BJ (cell line): ENCODE measurements around the gene ZNF438. TPM values are rescaled to one million over a fixed set of nuclear protein-coding genes. Genes with fewer than 3 reads are reported as not detected.

Experiments used
- CTCF ChIA-PET: fragments of 350-600 bp; formaldehyde crosslinking; extraction: SDS; loops from one replicate; lab custom pipeline; 2021; ENCODE audit warnings: antibody characterized with exemption, inconsistent platforms; lab: Yijun Ruan, JAX
- POLR2A ChIA-PET: fragments of 300-600 bp; sonication (Branson Sonifier 250); formaldehyde crosslinking; extraction: SDS; loops from one replicate; lab custom pipeline; 2021; ENCODE audit warnings: antibody characterized with exemption; lab: Charles Lee
- DNase-seq: peaks from one replicate; pipeline ENCODE4 v3.0.0-alpha.2; 2011; ENCODE audit warnings: low read depth
- H3K27me3 ChIP-seq: 2 replicates; pipeline ENCODE4 v1.6.0; 2011; ENCODE audit warnings: low read length; ENCODE audit not compliant: control insufficient read depth, insufficient read depth
- H3K36me3 ChIP-seq: 2 replicates; pipeline ENCODE4 v1.5.1; 2011; ENCODE audit warnings: low read length; ENCODE audit not compliant: control insufficient read depth, insufficient read depth
- H3K4me3 ChIP-seq: 2 replicates; pipeline ENCODE4 v1.5.1; 2011; ENCODE audit warnings: low read depth, mild to moderate bottlenecking, control low read depth, low read length
- polyA plus RNA-seq: library from polyadenylated mRNA; depleted of rRNA; stranded (reverse); fragments of >200 nt; gene quantifications from 2 replicates; pipeline ENCODE4 v1.2.3, GENCODE V29; 2011
- TF ChIP-seq, protein P1 (sequence below): IDR thresholded peaks from 2 replicates; pipeline ENCODE4 v1.5.1; 2011; ENCODE audit warnings: low read depth, mild to moderate bottlenecking, control low read depth, inconsistent platforms, low read length, moderate library complexity; ENCODE audit not compliant: insufficient read depth

ZNF438 gene
- polyA plus RNA-seq, 1 experiment: 3.7 TPM

DNA sequence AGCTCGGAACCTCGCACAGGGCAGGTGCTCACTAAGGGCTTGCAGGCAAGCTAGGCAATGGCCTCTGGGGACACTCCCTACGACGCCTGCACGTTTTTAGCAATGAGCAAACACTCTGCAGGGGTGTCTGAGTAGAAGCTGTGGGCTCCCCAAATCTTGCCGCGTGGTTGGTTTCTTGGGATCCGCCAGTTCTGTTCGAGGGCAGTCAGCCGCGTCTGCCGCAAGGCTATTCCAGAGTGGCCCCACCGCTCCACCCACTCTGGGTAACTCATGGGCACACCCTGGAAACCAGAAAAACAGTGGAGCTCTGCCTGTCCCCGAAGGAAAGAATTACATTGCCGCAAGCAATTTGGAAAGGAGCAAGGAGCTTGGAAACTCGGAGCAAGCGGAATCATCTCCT lies 212.8 kb downstream of the ZNF438 start:
- Histone ChIP-seq H3K36me3 (no peaks in the 10 kb centered on the region), H3K27me3 (no peaks in the 10 kb centered on the region), H3K4me3 (no peak overlapping the region)
- POLR2A ChIA-PET: no interaction called here
- TF ChIP-seq, protein P1, sequence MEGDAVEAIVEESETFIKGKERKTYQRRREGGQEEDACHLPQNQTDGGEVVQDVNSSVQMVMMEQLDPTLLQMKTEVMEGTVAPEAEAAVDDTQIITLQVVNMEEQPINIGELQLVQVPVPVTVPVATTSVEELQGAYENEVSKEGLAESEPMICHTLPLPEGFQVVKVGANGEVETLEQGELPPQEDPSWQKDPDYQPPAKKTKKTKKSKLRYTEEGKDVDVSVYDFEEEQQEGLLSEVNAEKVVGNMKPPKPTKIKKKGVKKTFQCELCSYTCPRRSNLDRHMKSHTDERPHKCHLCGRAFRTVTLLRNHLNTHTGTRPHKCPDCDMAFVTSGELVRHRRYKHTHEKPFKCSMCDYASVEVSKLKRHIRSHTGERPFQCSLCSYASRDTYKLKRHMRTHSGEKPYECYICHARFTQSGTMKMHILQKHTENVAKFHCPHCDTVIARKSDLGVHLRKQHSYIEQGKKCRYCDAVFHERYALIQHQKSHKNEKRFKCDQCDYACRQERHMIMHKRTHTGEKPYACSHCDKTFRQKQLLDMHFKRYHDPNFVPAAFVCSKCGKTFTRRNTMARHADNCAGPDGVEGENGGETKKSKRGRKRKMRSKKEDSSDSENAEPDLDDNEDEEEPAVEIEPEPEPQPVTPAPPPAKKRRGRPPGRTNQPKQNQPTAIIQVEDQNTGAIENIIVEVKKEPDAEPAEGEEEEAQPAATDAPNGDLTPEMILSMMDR: no peak
- no peak for DNase-seq
- CTCF ChIA-PET: interaction anchor here (0.6 to 1.4 kb wide), 3 partner anchors 15 to 42 kb away, joined by 3 to 4 read pairs (median 3); no protein-coding TSS in a partner anchor

DNA sequence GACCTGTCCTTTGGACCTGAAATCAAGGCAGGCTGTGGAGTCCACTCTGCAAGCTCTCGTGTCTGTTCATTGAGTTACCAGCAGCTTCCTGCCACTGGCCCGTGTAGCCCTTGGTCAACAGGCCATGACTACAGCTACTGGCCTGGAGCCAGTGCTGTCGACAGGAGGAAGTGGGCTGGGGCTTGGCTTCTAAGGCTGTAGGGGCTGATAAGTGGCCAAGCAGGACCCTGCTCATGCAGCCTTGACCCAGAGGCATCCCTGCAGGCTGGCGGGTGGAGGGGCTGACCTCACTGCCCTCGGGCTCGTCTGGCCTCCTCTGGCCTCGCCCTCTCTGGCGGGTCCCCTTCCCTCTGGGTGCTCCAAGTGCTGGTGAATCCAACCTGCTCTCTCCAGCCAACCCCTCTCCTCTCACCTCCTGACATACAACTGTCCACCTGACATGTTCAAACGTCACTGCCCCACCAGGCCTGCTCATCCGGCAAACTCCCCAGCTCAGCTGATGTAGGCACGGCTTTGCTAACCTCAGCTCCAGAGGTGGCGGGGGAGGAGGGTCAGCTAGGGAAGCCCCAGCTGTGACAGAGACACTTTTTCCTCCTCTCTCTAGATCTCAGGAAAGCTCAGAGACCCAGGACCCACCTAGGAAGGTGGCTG lies 213.5 kb downstream of the ZNF438 start:
- Histone ChIP-seq H3K4me3 (no peak overlapping the region), H3K27me3 (no peaks in the 10 kb centered on the region), H3K36me3 (no peaks in the 10 kb centered on the region)
- CTCF ChIA-PET: interaction anchor here (0.5 to 1.2 kb wide), 4 partner anchors 9 to 232 kb away, joined by 3 to 4 read pairs (median 3); no protein-coding TSS in a partner anchor
- no peak for DNase-seq
- TF ChIP-seq, protein P1: no peak
- POLR2A ChIA-PET: no interaction called here

DNA sequence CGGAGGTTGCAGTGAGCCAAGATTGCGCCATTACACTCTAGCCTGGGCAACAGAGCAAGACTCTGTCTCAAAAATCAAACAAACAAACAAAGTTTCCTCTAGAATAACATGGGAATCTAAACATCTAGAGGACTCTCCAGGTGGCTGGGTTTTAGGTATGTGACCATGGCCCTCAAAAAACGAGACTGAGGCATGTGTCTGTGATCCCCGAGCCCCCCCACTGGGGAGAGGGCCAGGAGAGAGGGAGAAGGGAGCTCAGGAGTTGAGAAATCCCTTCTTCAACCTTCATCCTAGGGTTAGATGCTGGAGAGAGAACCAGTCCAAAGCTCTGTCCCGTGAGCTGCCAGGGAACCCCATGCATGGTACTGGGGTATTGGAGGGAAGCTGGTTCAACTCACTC lies 214.1 kb downstream of the ZNF438 start:
- H3K4me3 ChIP-seq: no peak overlapping the region
- ChIA-PET POLR2A (no interaction called here), CTCF (interaction anchor here (0.9 kb wide), 1 partner anchor 8 kb away, joined by 3 read pairs; no protein-coding TSS in a partner anchor)
- no peaks in the 10 kb centered on the region for H3K36me3 ChIP-seq
- TF ChIP-seq, protein P1: no peak
- no peaks in the 10 kb centered on the region for H3K27me3 ChIP-seq
- DNase-seq: no peak

DNA sequence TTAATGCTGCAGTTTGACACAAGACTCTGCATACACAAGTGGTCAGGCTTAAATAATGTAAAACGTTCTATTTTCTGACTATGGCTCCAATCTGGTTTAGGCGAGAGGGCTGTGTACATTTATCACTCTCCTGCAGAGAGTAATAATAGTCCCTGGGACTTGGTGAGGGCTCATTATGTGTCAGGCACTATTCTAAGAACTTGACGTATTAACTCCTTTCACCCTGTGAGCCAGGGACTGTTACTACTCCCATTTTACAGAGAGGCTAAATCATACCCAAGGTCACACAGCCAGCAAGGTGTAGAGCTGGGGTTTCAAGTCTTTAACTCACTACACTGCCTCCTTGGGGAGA lies 214.9 kb downstream of the ZNF438 start:
- POLR2A ChIA-PET: no interaction called here
- CTCF ChIA-PET: interaction anchor here (0.5 to 2.8 kb wide), 3 partner anchors 17 to 284 kb away, joined by 3 to 8 read pairs (median 4); partner anchors contain the start of gene ZNF438

DNA sequence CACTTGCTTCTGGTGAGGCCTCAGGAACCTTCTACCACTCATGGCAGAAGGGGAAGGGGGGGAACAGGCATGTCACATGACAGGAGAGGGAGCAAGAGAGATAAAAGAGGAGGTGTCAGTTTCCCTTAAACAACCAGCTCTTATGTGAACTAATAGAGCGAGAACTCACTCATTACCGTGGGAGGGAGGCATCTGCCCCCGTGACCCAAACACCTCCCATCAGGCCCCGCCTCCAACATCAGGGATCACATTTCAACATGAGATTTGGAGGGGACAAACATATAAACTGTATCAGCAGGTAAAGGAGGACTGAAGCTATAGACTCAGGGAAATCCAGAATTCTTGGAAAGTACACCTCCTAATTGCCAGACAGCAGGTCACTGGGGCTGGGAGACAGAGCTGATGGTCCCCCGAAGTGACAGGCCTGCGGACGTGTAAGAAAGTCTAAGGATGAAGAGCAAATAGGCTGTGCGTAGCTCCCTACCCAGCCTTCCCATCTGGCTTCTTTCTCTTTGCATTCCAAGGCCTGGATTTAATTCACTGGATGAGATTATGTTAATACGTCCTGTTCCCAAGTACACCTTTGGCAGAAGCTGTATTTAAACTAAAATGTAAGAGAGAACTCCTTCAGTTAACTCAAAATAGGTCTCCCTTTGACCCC lies 215.4 kb downstream of the ZNF438 start:
- Histone ChIP-seq H3K27me3 (no peaks in the 10 kb centered on the region), H3K36me3 (no peaks in the 10 kb centered on the region), H3K4me3 (no peak overlapping the region)
- POLR2A ChIA-PET: no interaction called here
- CTCF ChIA-PET: interaction anchor here (0.5 to 2.8 kb wide), 4 partner anchors 17 to 285 kb away, joined by 3 to 8 read pairs (median 4); partner anchors contain the start of gene ZNF438
- TF ChIP-seq, protein P1: no peak
- DNase-seq: no peak

More for the DNA sequence above, 214.9 kb downstream of the ZNF438 start:
- TF ChIP-seq, protein P1: no peak
- Histone ChIP-seq H3K4me3 (no peak overlapping the region), H3K27me3 (no peaks in the 10 kb centered on the region), H3K36me3 (no peaks in the 10 kb centered on the region)
- no peak for DNase-seq
